ENCODE data around the gene DUSP8.

DUSP8 gene

DNA sequence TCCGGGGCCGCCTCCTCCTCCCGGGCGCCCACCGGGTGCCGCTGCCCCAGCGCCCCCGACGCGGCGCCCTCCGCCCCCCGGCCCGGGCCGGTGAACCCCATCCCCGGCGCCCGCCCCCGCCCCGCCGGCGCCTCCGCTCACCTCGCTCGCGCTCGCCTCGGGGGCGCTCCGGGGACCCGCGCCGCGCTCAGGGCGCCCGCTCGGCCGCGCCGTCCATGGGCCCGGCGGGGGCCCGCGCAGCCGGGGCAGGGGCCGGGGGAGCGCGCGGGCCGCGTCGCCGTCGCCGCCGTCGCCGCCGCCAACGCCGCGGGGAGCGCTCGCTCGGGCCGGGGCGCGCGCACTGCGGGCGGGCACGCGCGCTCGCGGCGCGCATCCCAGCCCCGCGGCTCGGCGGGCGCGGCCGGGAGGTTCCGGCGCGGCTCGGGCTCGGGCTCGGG lies 293 bp downstream of the DUSP8 start:
- no peak for DNase-seq (ENCODE audit: low read depth, low spot score)
- Histone ChIP-seq H3K4me3 (ENCODE audit: insufficient read length, low read depth) (peak overlapping the region; percentile 65), H3K4me1 (ENCODE audit: insufficient read depth, insufficient read length) (peaks cover 40% of the 10 kb centered on the region), H3K9me3 (ENCODE audit: insufficient read depth, low read length) (no peaks in the 10 kb centered on the region), H3K9ac (ENCODE audit: insufficient read length, low read depth) (peak overlapping the region; percentile 90), H3K27me3 (ENCODE audit: insufficient read depth, insufficient read length) (peaks cover 47% of the 10 kb centered on the region), H3K36me3 (ENCODE audit: insufficient read depth, insufficient read length, low read length) (peaks cover 11% of the 10 kb centered on the region)
- TF ChIP-seq SUZ12 (IDR thresholded peaks at IDR 0.05; ENCODE audit: extremely low read depth, insufficient read depth, insufficient read length), result no peak
- TF ChIP-seq ZNF274 (IDR thresholded peaks at IDR 0.05; ENCODE audit: low read depth, low read length), result no peak

- Histone ChIP-seq H3K9me3 (ENCODE audit: insufficient read depth, low read length) (no peaks in the 10 kb centered on the region), H3K27me3 (ENCODE audit: insufficient read depth, insufficient read length) (peaks cover 44% of the 10 kb centered on the region), H3K4me1 (ENCODE audit: insufficient read depth, insufficient read length) (peaks cover 43% of the 10 kb centered on the region), H3K4me3 (ENCODE audit: insufficient read length, low read depth) (peak overlapping the region; percentile 65), H3K9ac (ENCODE audit: insufficient read length, low read depth) (peak overlapping the region; percentile 90), H3K36me3 (ENCODE audit: insufficient read depth, insufficient read length, low read length) (peaks cover 11% of the 10 kb centered on the region)
- TF ChIP-seq ZNF274 (IDR thresholded peaks at IDR 0.05; ENCODE audit: low read depth, low read length) (no peak), YY1 (IDR thresholded peaks at IDR 0.05; ENCODE audit: insufficient read depth, insufficient read length) (no peak), SUZ12 (IDR thresholded peaks at IDR 0.05; ENCODE audit: extremely low read depth, insufficient read depth, insufficient read length) (no peak)
- DNase-seq (ENCODE audit: low read depth, low spot score), result no peak
Observed at GRCh38 chr11:1570896-1571759, 943 bp downstream of the DUSP8 start.

DNA sequence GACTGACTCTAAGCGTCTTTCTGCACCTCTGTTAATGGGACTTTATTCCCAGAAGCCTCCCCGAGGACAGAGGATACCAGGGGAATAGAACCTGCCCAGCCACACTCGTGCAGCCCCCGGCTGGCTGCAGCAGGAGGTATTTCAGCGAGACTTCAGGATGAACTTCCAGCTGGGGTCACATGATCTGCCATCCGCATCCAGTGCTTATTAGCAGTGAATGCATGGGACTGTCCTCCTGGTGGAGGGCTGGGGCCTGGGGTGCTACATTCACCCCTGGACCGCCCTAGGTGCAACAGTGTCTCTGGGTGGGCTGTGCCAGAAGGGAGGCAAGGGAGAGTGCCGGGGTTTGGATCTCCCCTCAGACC lies 1.6 kb downstream of the DUSP8 start:
- peaks cover 46% of the 10 kb centered on the region for H3K4me1 ChIP-seq (ENCODE audit: insufficient read depth, insufficient read length)
- H3K4me3 ChIP-seq (ENCODE audit: insufficient read length, low read depth), result peak overlapping the region; percentile 65
- no peak for DNase-seq (ENCODE audit: low read depth, low spot score)
- H3K9ac ChIP-seq (ENCODE audit: insufficient read length, low read depth), result peak overlapping the region; percentile 70
- peaks cover 13% of the 10 kb centered on the region for H3K36me3 ChIP-seq (ENCODE audit: insufficient read depth, insufficient read length, low read length)
- TF ChIP-seq ZNF274 (IDR thresholded peaks at IDR 0.05; ENCODE audit: low read depth, low read length) (no peak), SUZ12 (IDR thresholded peaks at IDR 0.05; ENCODE audit: extremely low read depth, insufficient read depth, insufficient read length) (no peak), YY1 (IDR thresholded peaks at IDR 0.05; ENCODE audit: insufficient read depth, insufficient read length) (no peak)
- H3K9me3 ChIP-seq (ENCODE audit: insufficient read depth, low read length), result no peaks in the 10 kb centered on the region
- peaks cover 41% of the 10 kb centered on the region for H3K27me3 ChIP-seq (ENCODE audit: insufficient read depth, insufficient read length)

DNA sequence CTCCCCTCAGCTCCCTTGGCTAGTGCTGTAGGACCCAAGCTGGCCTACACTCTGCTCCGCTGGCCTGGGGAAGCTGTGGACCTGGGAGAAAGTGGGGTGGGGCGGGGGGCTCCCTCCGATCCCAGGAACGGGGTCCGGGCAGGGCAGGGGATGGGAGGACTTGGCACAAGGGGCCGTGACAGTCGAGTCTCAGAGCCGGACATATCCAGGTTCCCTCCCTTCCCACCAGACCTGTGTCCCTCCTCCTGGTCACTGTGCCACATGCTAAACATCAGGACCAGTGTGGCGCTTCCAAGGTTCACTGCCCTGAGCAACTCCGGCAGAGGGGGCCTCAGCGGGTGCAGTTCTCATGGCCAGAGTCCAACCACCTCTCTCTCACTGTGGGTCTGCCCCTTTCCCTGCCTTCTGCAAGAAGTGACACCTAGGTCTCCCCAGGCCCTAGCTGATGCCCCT lies 2.0 kb downstream of the DUSP8 start:
- peak overlapping the region; percentile 17 for H3K9ac ChIP-seq (ENCODE audit: insufficient read length, low read depth)
- no peaks in the 10 kb centered on the region for H3K9me3 ChIP-seq (ENCODE audit: insufficient read depth, low read length)
- H3K4me1 ChIP-seq (ENCODE audit: insufficient read depth, insufficient read length), result peaks cover 51% of the 10 kb centered on the region
- H3K36me3 ChIP-seq (ENCODE audit: insufficient read depth, insufficient read length, low read length), result peaks cover 17% of the 10 kb centered on the region
- no peak overlapping the region for H3K4me3 ChIP-seq (ENCODE audit: insufficient read length, low read depth)
- TF ChIP-seq YY1 (IDR thresholded peaks at IDR 0.05; ENCODE audit: insufficient read depth, insufficient read length) (no peak), ZNF274 (IDR thresholded peaks at IDR 0.05; ENCODE audit: low read depth, low read length) (no peak), SUZ12 (IDR thresholded peaks at IDR 0.05; ENCODE audit: extremely low read depth, insufficient read depth, insufficient read length) (no peak)
- no peak for DNase-seq (ENCODE audit: low read depth, low spot score)
- H3K27me3 ChIP-seq (ENCODE audit: insufficient read depth, insufficient read length), result peaks cover 39% of the 10 kb centered on the region

DNA sequence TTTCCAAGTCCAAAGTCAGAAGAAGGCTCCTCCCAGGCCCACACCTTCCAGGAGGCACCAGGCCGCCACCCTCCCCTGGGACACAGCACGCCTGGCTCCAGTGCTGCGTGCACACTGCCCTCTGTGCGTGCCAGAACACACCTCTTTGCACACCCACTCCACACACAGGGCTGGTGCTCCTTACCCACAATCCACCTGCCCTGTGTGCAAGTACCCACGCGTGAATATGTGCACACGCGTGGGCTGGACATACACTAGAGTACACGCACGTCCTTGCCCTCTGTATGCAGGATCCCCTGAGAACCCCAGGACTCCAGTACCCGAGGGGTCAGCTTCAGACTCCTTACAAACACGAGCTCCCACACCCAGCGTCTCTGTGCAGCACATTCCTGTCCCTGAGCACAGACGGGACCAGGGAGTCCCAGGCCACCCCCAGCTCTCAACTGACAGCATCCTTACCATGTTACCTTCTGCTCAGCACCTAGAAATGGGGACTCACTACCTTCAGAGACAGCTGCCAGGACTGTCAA lies 2.8 kb downstream of the DUSP8 start:
- H3K27me3 ChIP-seq (ENCODE audit: insufficient read depth, insufficient read length), result peaks cover 36% of the 10 kb centered on the region
- no peaks in the 10 kb centered on the region for H3K9me3 ChIP-seq (ENCODE audit: insufficient read depth, low read length)
- H3K4me3 ChIP-seq (ENCODE audit: insufficient read length, low read depth), result no peak overlapping the region
- H3K36me3 ChIP-seq (ENCODE audit: insufficient read depth, insufficient read length, low read length), result peaks cover 19% of the 10 kb centered on the region
- no peak for DNase-seq (ENCODE audit: low read depth, low spot score)
- H3K9ac ChIP-seq (ENCODE audit: insufficient read length, low read depth), result peak overlapping the region; percentile 38
- H3K4me1 ChIP-seq (ENCODE audit: insufficient read depth, insufficient read length), result peaks cover 56% of the 10 kb centered on the region
- TF ChIP-seq YY1 (IDR thresholded peaks at IDR 0.05; ENCODE audit: insufficient read depth, insufficient read length), result no peak
- no peak for TF ChIP-seq SUZ12 (IDR thresholded peaks at IDR 0.05; ENCODE audit: extremely low read depth, insufficient read depth, insufficient read length)
- TF ChIP-seq ZNF274 (IDR thresholded peaks at IDR 0.05; ENCODE audit: low read depth, low read length), result no peak

- Histone ChIP-seq H3K36me3 (ENCODE audit: insufficient read depth, insufficient read length, low read length) (peaks cover 25% of the 10 kb centered on the region), H3K9ac (ENCODE audit: insufficient read length, low read depth) (no peak overlapping the region), H3K4me1 (ENCODE audit: insufficient read depth, insufficient read length) (peaks cover 58% of the 10 kb centered on the region), H3K27me3 (ENCODE audit: insufficient read depth, insufficient read length) (peaks cover 28% of the 10 kb centered on the region), H3K9me3 (ENCODE audit: insufficient read depth, low read length) (no peaks in the 10 kb centered on the region), H3K4me3 (ENCODE audit: insufficient read length, low read depth) (no peak overlapping the region)
- TF ChIP-seq ZNF274 (IDR thresholded peaks at IDR 0.05; ENCODE audit: low read depth, low read length), result no peak
- no peak for TF ChIP-seq SUZ12 (IDR thresholded peaks at IDR 0.05; ENCODE audit: extremely low read depth, insufficient read depth, insufficient read length)
- TF ChIP-seq YY1 (IDR thresholded peaks at IDR 0.05; ENCODE audit: insufficient read depth, insufficient read length), result no peak
- DNase-seq (ENCODE audit: low read depth, low spot score), result peak; percentile 56
Observed at GRCh38 chr11:1568441-1568911, 3.6 kb downstream of the DUSP8 start.

- peaks cover 33% of the 10 kb centered on the region for H3K36me3 ChIP-seq (ENCODE audit: insufficient read depth, insufficient read length, low read length)
- no peak for TF ChIP-seq YY1 (IDR thresholded peaks at IDR 0.05; ENCODE audit: insufficient read depth, insufficient read length)
- TF ChIP-seq SUZ12 (IDR thresholded peaks at IDR 0.05; ENCODE audit: extremely low read depth, insufficient read depth, insufficient read length), result no peak
- TF ChIP-seq ZNF274 (IDR thresholded peaks at IDR 0.05; ENCODE audit: low read depth, low read length), result no peak
Observed at GRCh38 chr11:1567721-1568100, 4.4 kb downstream of the DUSP8 start.

More at GRCh38 chr11:1567721-1568100, 4.4 kb downstream of the DUSP8 start:
- peaks cover 20% of the 10 kb centered on the region for H3K27me3 ChIP-seq (ENCODE audit: insufficient read depth, insufficient read length)
- peak overlapping the region; percentile 50 for H3K9ac ChIP-seq (ENCODE audit: insufficient read length, low read depth)
- DNase-seq (ENCODE audit: low read depth, low spot score), result no peak
- H3K4me1 ChIP-seq (ENCODE audit: insufficient read depth, insufficient read length), result peaks cover 61% of the 10 kb centered on the region
- no peak overlapping the region for H3K4me3 ChIP-seq (ENCODE audit: insufficient read length, low read depth)
- no peaks in the 10 kb centered on the region for H3K9me3 ChIP-seq (ENCODE audit: insufficient read depth, low read length)
